Measurements from ENCODE around the gene NOTCH1. TPM values are rescaled to one million over a fixed set of nuclear protein-coding genes. Genes with fewer than 3 reads are reported as not detected.

NOTCH1 gene
- total and polyA plus RNA-seq, 5 donors from 2014 or later = 1.2 to 52.3 (median 1.6) TPM

DNA sequence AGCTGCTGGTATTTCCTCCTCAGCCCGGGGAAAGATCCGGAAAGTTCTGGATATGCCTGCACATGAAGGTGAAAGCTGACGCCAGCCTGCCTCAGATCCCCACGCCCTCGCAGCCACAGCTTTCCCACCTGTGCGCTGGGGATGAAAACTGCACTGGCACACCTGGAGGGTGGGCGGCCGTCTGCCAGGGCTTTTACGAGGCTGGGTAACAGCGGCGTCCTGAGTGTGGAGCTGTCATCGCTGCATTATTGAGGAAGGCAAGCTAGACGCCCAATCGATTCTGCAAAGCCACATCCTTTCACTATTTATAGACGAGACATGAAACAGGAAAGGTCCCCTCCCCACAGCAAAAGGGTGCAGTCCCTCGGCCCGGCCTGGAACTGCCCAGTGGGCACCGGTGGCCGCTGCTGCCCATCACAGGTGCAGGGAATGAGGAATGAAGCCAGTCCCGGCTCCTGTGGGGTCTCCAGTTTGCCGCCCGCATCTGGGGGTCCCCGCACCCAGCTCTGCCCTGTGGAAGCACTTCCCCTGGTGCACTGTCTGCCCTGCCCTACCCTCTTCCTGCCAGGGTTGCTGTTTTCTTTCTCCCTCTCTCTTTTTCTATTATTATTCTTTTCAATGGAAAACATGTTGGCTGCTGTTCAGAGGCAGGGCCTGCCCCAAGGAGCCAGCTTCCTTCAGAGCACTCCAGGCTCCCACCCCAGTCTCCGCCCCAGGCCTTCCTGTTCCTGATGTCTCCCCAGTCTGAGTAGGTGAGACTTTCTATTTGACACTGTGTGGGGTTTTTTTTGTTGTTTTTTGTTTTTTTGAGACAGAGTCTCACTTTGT is 7.0 kb downstream of the NOTCH1 start:
- H3K27ac Mint-ChIP-seq = peak overlapping the region; percentile 95 to 99 (median 99)
- H3K27me3 Mint-ChIP-seq = no peaks in the 10 kb centered on the region
- DNase-seq (peak; percentile 52 to 85 (median 74)), ATAC-seq (ENCODE audit: low read depth in 2 of 2) (peak; percentile 38 to 42)
- peak overlapping the region; percentile 87 to 97 (median 92) for H3K4me3 Mint-ChIP-seq
- Histone ChIP-seq H3K9me3 (ENCODE audit: control insufficient read depth in 2 of 2, low read length in 2 of 2) (no peaks in the 10 kb centered on the region), H3K36me3 (ENCODE audit: control insufficient read depth, insufficient read depth, low read length) (peaks cover 9% of the 10 kb centered on the region), H3K4me1 (ENCODE audit: control insufficient read depth, insufficient read depth, low read length, poor library complexity, severe bottlenecking) (peaks cover 86% of the 10 kb centered on the region), H3K4me3 (ENCODE audit: low read depth, low read length) (peak overlapping the region; percentile 51), H3K27me3 (ENCODE audit: control insufficient read depth, insufficient read depth, low read length) (no peaks in the 10 kb centered on the region), H3K27ac (ENCODE audit: insufficient read depth, low read length, poor library complexity, severe bottlenecking) (peak overlapping the region; percentile 83)
- H3K36me3 Mint-ChIP-seq = no peaks in the 10 kb centered on the region
- H3K4me1 Mint-ChIP-seq = peaks cover 0 to 79% (median 38%) of the 10 kb centered on the region in 4 donors
- H3K9me3 Mint-ChIP-seq = no peaks in the 10 kb centered on the region

DNA sequence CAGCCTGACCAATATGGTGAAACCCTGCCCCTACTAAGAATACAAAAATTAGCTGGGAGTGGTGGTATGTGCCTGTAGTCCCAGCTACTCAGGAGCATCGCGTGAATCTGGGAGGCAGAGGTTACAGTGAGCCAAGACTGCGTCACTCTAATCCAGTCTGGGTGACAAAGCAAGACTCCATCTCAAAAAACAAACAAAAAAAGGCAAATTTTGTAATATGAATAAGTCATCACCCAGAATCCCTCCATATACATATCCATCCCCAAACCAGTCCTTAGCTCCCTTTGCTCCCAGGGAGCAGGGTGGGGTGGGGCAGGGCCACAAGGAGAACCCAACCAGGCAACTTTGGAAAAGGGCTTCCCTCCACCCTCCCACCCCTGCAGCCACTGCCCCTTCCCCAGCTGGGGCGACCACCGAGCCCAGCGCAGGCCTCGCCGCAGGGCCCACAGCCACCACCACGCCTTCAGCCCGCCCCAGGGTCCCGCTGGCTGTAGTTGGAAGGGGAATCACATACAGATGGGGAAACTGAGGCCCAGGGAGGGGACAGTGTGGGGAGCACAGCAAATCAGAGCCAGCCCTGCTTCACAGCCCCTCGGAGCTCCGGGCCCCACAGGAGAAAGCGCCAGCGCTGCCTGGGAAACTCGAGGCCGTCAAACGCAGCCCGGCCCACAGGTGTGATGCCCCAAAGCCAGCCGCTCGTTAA is 7.8 kb downstream of the NOTCH1 start:
- H3K36me3 Mint-ChIP-seq = no peaks in the 10 kb centered on the region

DNA sequence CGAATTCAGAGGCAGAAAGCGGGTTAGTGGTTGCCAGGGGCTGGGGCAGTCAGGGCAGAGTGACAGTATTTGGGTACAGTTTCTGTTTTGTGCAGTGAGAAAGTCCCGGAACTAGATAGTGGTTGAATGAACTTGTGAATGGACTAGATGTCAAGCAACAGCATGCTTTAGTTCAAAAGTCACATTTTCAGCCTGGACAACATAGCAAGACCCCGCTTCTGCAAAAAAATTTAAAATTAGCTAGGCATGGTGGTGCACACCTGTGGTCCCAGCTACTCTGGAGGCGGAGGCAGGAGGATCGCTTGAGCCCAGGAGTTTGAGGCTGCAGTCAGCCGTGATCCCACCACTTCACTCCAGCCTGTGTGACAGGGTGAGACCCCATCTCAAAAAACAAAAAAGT is 8.4 kb downstream of the NOTCH1 start:
- peaks cover 0 to 80% (median 37%) of the 10 kb centered on the region in 4 donors for H3K4me1 Mint-ChIP-seq
- Histone ChIP-seq H3K27ac (ENCODE audit: insufficient read depth, low read length, poor library complexity, severe bottlenecking) (peak overlapping the region; percentile 5), H3K4me3 (ENCODE audit: low read depth, low read length) (no peak overlapping the region), H3K36me3 (ENCODE audit: control insufficient read depth, insufficient read depth, low read length) (peaks cover 6% of the 10 kb centered on the region), H3K9me3 (ENCODE audit: control insufficient read depth in 2 of 2, low read length in 2 of 2) (no peaks in the 10 kb centered on the region), H3K27me3 (ENCODE audit: control insufficient read depth, insufficient read depth, low read length) (no peaks in the 10 kb centered on the region), H3K4me1 (ENCODE audit: control insufficient read depth, insufficient read depth, low read length, poor library complexity, severe bottlenecking) (peaks cover 90% of the 10 kb centered on the region)
- peak overlapping the region in 3 of 4 donors; percentile 43 to 62 (median 58) for H3K4me3 Mint-ChIP-seq
- peak overlapping the region in 1 of 3 donors; percentile 52 for H3K27ac Mint-ChIP-seq
- H3K36me3 Mint-ChIP-seq = no peaks in the 10 kb centered on the region
- no peaks in the 10 kb centered on the region for H3K27me3 Mint-ChIP-seq
- ATAC-seq (ENCODE audit: low read depth in 2 of 2) (no peak), DNase-seq (no peak)
- no peaks in the 10 kb centered on the region for H3K9me3 Mint-ChIP-seq

More for the DNA sequence above, 7.8 kb downstream of the NOTCH1 start:
- Histone ChIP-seq H3K27ac (ENCODE audit: insufficient read depth, low read length, poor library complexity, severe bottlenecking) (peak overlapping the region; percentile 83), H3K4me3 (ENCODE audit: low read depth, low read length) (peak overlapping the region; percentile 51), H3K36me3 (ENCODE audit: control insufficient read depth, insufficient read depth, low read length) (peaks cover 6% of the 10 kb centered on the region), H3K9me3 (ENCODE audit: control insufficient read depth in 2 of 2, low read length in 2 of 2) (no peaks in the 10 kb centered on the region), H3K4me1 (ENCODE audit: control insufficient read depth, insufficient read depth, low read length, poor library complexity, severe bottlenecking) (peaks cover 86% of the 10 kb centered on the region), H3K27me3 (ENCODE audit: control insufficient read depth, insufficient read depth, low read length) (no peaks in the 10 kb centered on the region)
- ATAC-seq (ENCODE audit: low read depth in 2 of 2) = no peak
- Mint-ChIP-seq H3K27me3 (no peaks in the 10 kb centered on the region), H3K27ac (peak overlapping the region in 2 of 3 donors; percentile 99), H3K4me3 (peak overlapping the region in 3 of 4 donors; percentile 87 to 95 (median 90)), H3K4me1 (peaks cover 0 to 79% (median 38%) of the 10 kb centered on the region in 4 donors), H3K9me3 (no peaks in the 10 kb centered on the region)
- no peak for DNase-seq

GRCh38 chr9:136536721-136537241 is 9.1 kb downstream of the NOTCH1 start:
- peaks cover 0 to 80% (median 40%) of the 10 kb centered on the region in 4 donors for H3K4me1 Mint-ChIP-seq
- H3K4me3 Mint-ChIP-seq = peak overlapping the region in 1 of 4 donors; percentile 62
- no peak overlapping the region for H3K27ac Mint-ChIP-seq
- DNase-seq = no peak
- H3K9me3 Mint-ChIP-seq = no peaks in the 10 kb centered on the region
- Histone ChIP-seq H3K9me3 (ENCODE audit: control insufficient read depth in 2 of 2, low read length in 2 of 2) (no peaks in the 10 kb centered on the region), H3K4me1 (ENCODE audit: control insufficient read depth, insufficient read depth, low read length, poor library complexity, severe bottlenecking) (peaks cover 91% of the 10 kb centered on the region), H3K4me3 (ENCODE audit: low read depth, low read length) (no peak overlapping the region), H3K36me3 (ENCODE audit: control insufficient read depth, insufficient read depth, low read length) (peaks cover 6% of the 10 kb centered on the region), H3K27ac (ENCODE audit: insufficient read depth, low read length, poor library complexity, severe bottlenecking) (peak overlapping the region; percentile 5), H3K27me3 (ENCODE audit: control insufficient read depth, insufficient read depth, low read length) (no peaks in the 10 kb centered on the region)
- H3K36me3 Mint-ChIP-seq = no peaks in the 10 kb centered on the region
- no peak for ATAC-seq (ENCODE audit: low read depth in 2 of 2)
- no peaks in the 10 kb centered on the region for H3K27me3 Mint-ChIP-seq

GRCh38 chr9:136536051-136536720 is 9.7 kb downstream of the NOTCH1 start:
- DNase-seq = no peak
- H3K4me1 Mint-ChIP-seq = peaks cover 0 to 77% (median 40%) of the 10 kb centered on the region in 4 donors
- no peaks in the 10 kb centered on the region for H3K27me3 Mint-ChIP-seq
- H3K9me3 ChIP-seq (ENCODE audit: control insufficient read depth in 2 of 2, low read length in 2 of 2) = no peaks in the 10 kb centered on the region
- peaks cover 91% of the 10 kb centered on the region for H3K4me1 ChIP-seq (ENCODE audit: control insufficient read depth, insufficient read depth, low read length, poor library complexity, severe bottlenecking)
- H3K9me3 Mint-ChIP-seq = no peaks in the 10 kb centered on the region
- no peak overlapping the region for H3K4me3 Mint-ChIP-seq
- no peaks in the 10 kb centered on the region for H3K27me3 ChIP-seq (ENCODE audit: control insufficient read depth, insufficient read depth, low read length)
- no peak for ATAC-seq (ENCODE audit: low read depth in 2 of 2)
- no peak overlapping the region for H3K4me3 ChIP-seq (ENCODE audit: low read depth, low read length)
- peak overlapping the region in 1 of 3 donors; percentile 76 for H3K27ac Mint-ChIP-seq
- no peak overlapping the region for H3K27ac ChIP-seq (ENCODE audit: insufficient read depth, low read length, poor library complexity, severe bottlenecking)
- no peaks in the 10 kb centered on the region for H3K36me3 Mint-ChIP-seq
- H3K36me3 ChIP-seq (ENCODE audit: control insufficient read depth, insufficient read depth, low read length) = peaks cover 3% of the 10 kb centered on the region

DNA sequence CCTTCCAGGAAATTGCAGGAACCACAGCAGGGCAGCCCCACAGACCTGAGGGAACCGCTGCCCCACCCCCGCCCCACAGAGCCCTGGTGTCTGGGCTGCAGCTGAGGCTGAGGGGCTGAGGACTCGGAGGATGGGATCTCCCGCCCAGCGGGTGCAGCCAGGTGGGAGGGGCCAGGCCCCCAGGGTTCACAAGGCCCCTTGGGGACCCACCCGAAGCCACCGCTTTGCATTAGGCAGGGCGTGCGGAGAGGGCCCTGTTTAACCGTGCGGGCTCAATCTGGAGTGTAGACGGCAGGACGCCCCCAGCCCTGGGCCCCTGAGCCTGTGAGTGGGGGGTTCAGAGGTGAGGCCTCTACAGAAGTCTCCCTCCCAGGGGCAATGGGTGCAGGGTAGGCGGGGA is 10.8 kb downstream of the NOTCH1 start:
- Mint-ChIP-seq H3K4me1 (peaks cover 0 to 74% (median 33%) of the 10 kb centered on the region in 4 donors), H3K4me3 (no peak overlapping the region), H3K36me3 (no peaks in the 10 kb centered on the region), H3K9me3 (no peaks in the 10 kb centered on the region), H3K27me3 (no peaks in the 10 kb centered on the region), H3K27ac (no peak overlapping the region)
- Histone ChIP-seq H3K36me3 (ENCODE audit: control insufficient read depth, insufficient read depth, low read length) (peaks cover 3% of the 10 kb centered on the region), H3K4me3 (ENCODE audit: low read depth, low read length) (no peak overlapping the region), H3K4me1 (ENCODE audit: control insufficient read depth, insufficient read depth, low read length, poor library complexity, severe bottlenecking) (peaks cover 91% of the 10 kb centered on the region), H3K27me3 (ENCODE audit: control insufficient read depth, insufficient read depth, low read length) (no peaks in the 10 kb centered on the region), H3K27ac (ENCODE audit: insufficient read depth, low read length, poor library complexity, severe bottlenecking) (no peak overlapping the region), H3K9me3 (ENCODE audit: control insufficient read depth in 2 of 2, low read length in 2 of 2) (no peaks in the 10 kb centered on the region)
- no peak for ATAC-seq (ENCODE audit: low read depth in 2 of 2)
- DNase-seq = no peak

- Histone ChIP-seq H3K36me3 (ENCODE audit: control insufficient read depth, insufficient read depth, low read length) (peaks cover 3% of the 10 kb centered on the region), H3K9me3 (ENCODE audit: control insufficient read depth in 2 of 2, low read length in 2 of 2) (no peaks in the 10 kb centered on the region), H3K27me3 (ENCODE audit: control insufficient read depth, insufficient read depth, low read length) (no peaks in the 10 kb centered on the region), H3K4me3 (ENCODE audit: low read depth, low read length) (no peak overlapping the region), H3K27ac (ENCODE audit: insufficient read depth, low read length, poor library complexity, severe bottlenecking) (peak overlapping the region; percentile 63), H3K4me1 (ENCODE audit: control insufficient read depth, insufficient read depth, low read length, poor library complexity, severe bottlenecking) (peaks cover 89% of the 10 kb centered on the region)
- DNase-seq (no peak), ATAC-seq (ENCODE audit: low read depth in 2 of 2) (no peak)
- Mint-ChIP-seq H3K27ac (peak overlapping the region; percentile 62 to 86 (median 85)), H3K27me3 (no peaks in the 10 kb centered on the region), H3K9me3 (no peaks in the 10 kb centered on the region), H3K36me3 (no peaks in the 10 kb centered on the region), H3K4me1 (peaks cover 0 to 67% (median 28%) of the 10 kb centered on the region in 4 donors), H3K4me3 (peak overlapping the region; percentile 48 to 85 (median 78))
These were observed 11.5 kb downstream of the NOTCH1 start for GRCh38 chr9:136534366-136534765.
